OCI-LY3 (cell line): ENCODE measurements around the gene CCBE1.
"Not testable (repeated sequence)": the region's sequence is repeated elsewhere in the genome, so short reads cannot be mapped to it uniquely, and the experiment has no call there.

ENCODE experiments used
- H2AFZ ChIP-seq: fragments of 200-600, 300-600 bp; shearing (Covaris generic); 2 replicates; pipeline ENCODE4 v1.6.0; 2014; ENCODE audit warnings: antibody characterized with exemption, low read depth, low read length
- H3K27ac ChIP-seq: fragments of 200-600, 300-600 bp; sonication (generic); 2 replicates; pipeline ENCODE4 v1.5.1; 2014; ENCODE audit warnings: mild to moderate bottlenecking, low read length, moderate library complexity, mixed read lengths
- H3K27me3 ChIP-seq: fragments of 200-600, 300-600 bp; sonication (generic); 2 replicates; pipeline ENCODE4 v1.6.1; 2014; ENCODE audit warnings: low read depth, low read length, mixed read lengths
- H3K36me3 ChIP-seq: fragments of 200-600, 300-600 bp; sonication (generic); replicated peaks from 2 replicates; pipeline ENCODE3; 2014; ENCODE audit warnings: low read depth, low read length, mixed read lengths
- H3K4me1 ChIP-seq: fragments of 300-600, 200-600 bp; sonication (generic); 2 replicates; pipeline ENCODE4 v1.6.1; 2014; ENCODE audit warnings: low read length, mixed read lengths
- H3K4me2 ChIP-seq: fragments of 200-600, 300-600 bp; sonication (generic); 2 replicates; pipeline ENCODE4 v1.6.1; 2014; ENCODE audit warnings: low read length, mixed read lengths
- H3K4me3 ChIP-seq: fragments of 300-600, 200-600 bp; sonication (generic); 2 replicates; pipeline ENCODE4 v1.5.1; 2014; ENCODE audit warnings: antibody characterized with exemption, mild to moderate bottlenecking, low read length, moderate library complexity
- H3K79me2 ChIP-seq: fragments of 300-600, 200-600 bp; shearing (Covaris generic); 2 replicates; pipeline ENCODE4 v1.6.1; 2014; ENCODE audit warnings: mild to moderate bottlenecking, low read length, mixed read lengths
- H3K9ac ChIP-seq: fragments of 300-600, 200-600 bp; shearing (Covaris generic); 2 replicates; pipeline ENCODE4 v1.6.0; 2014; ENCODE audit warnings: mild to moderate bottlenecking, low read length, moderate library complexity
- H3K9me3 ChIP-seq: fragments of 200-600, 300-600 bp; shearing (Covaris generic); 2 replicates; pipeline ENCODE4 v1.6.1; 2014; ENCODE audit warnings: low read length, mixed read lengths; ENCODE audit not compliant: insufficient read depth
- H4K20me1 ChIP-seq: fragments of 200-600, 300-600 bp; sonication (generic); 2 replicates; pipeline ENCODE4 v1.6.1; 2016; ENCODE audit warnings: low read length, mixed read lengths; ENCODE audit not compliant: insufficient read depth
- CTCF ChIP-seq: fragments of 200-600, 300-600 bp; sonication (generic); IDR thresholded peaks from 2 replicates; pipeline ENCODE4 v1.5.1; 2014; ENCODE audit warnings: antibody characterized with exemption, low read length, low read depth
- EZH2phosphoT487 ChIP-seq: fragments of 200-600 bp; shearing (Covaris generic); IDR thresholded peaks from 2 replicates; pipeline ENCODE4 v1.6.1; 2018; ENCODE audit warnings: antibody characterized with exemption, mixed run types, low read depth

The CCBE1 gene

GRCh38 chr18:59740141-59740540 is 42.9 kb upstream of the CCBE1 start:
- TF ChIP-seq CTCF = no peak
- TF ChIP-seq EZH2phosphoT487 = no peak
- H3K36me3 ChIP-seq = no peaks in the 10 kb centered on the region
- peaks cover 31% of the 10 kb centered on the region for H3K27me3 ChIP-seq
- H3K4me3 ChIP-seq = no peak overlapping the region
- no peaks in the 10 kb centered on the region for H4K20me1 ChIP-seq
- no peak overlapping the region for H2AFZ ChIP-seq
- H3K9me3 ChIP-seq = no peaks in the 10 kb centered on the region
- no peaks in the 10 kb centered on the region for H3K79me2 ChIP-seq
- no peak overlapping the region for H3K9ac ChIP-seq
- no peaks in the 10 kb centered on the region for H3K4me1 ChIP-seq
- H3K27ac ChIP-seq = no peak overlapping the region
- no peak overlapping the region for H3K4me2 ChIP-seq

- Histone ChIP-seq H3K79me2 (no peaks in the 10 kb centered on the region), H4K20me1 (no peaks in the 10 kb centered on the region), H3K27ac (no peak overlapping the region), H3K4me2 (no peak overlapping the region), H3K9me3 (no peaks in the 10 kb centered on the region), H3K4me1 (no peaks in the 10 kb centered on the region), H3K27me3 (peaks cover 25% of the 10 kb centered on the region), H3K9ac (no peak overlapping the region), H3K36me3 (no peaks in the 10 kb centered on the region), H3K4me3 (no peak overlapping the region), H2AFZ (no peak overlapping the region)
- TF ChIP-seq EZH2phosphoT487 (no peak), CTCF (no peak)
Measured at GRCh38 chr18:59737776-59738300, 40.6 kb upstream of the CCBE1 start.

GRCh38 chr18:59737335-59737734 is 40.1 kb upstream of the CCBE1 start:
- H3K4me1 ChIP-seq, H3K4me2 ChIP-seq, H3K36me3 ChIP-seq, H3K9me3 ChIP-seq, H3K79me2 ChIP-seq, H2AFZ ChIP-seq, H4K20me1 ChIP-seq, H3K4me3 ChIP-seq, H3K27ac ChIP-seq, H3K9ac ChIP-seq: not testable (repeated sequence)
- peaks cover 25% of the 10 kb centered on the region for H3K27me3 ChIP-seq

- H3K27me3 ChIP-seq = peaks cover 25% of the 10 kb centered on the region
- H3K27ac ChIP-seq = no peak overlapping the region
- no peaks in the 10 kb centered on the region for H3K9me3 ChIP-seq
- H3K4me2 ChIP-seq = no peak overlapping the region
- H3K4me1 ChIP-seq = no peaks in the 10 kb centered on the region
- TF ChIP-seq EZH2phosphoT487 (no peak), CTCF (no peak)
- no peaks in the 10 kb centered on the region for H3K79me2 ChIP-seq
- no peaks in the 10 kb centered on the region for H4K20me1 ChIP-seq
- H3K4me3 ChIP-seq = no peak overlapping the region
- no peaks in the 10 kb centered on the region for H3K36me3 ChIP-seq
- no peak overlapping the region for H3K9ac ChIP-seq
- H2AFZ ChIP-seq = no peak overlapping the region
Measured at GRCh38 chr18:59736061-59736460, 38.8 kb upstream of the CCBE1 start.
